Measurements from ENCODE around the gene KIF5C.

KIF5C gene

GRCh38 chr2:148978706-148979105 lies 103.7 kb downstream of the KIF5C start:
- Histone ChIP-seq H3K27me3 (ENCODE audit: insufficient read depth, poor library complexity, severe bottlenecking) (no peaks in the 10 kb centered on the region), H3K4me3 (replicated peaks; ENCODE audit: insufficient read depth, low read length) (no peak overlapping the region), H3K27ac (replicated peaks) (no peak overlapping the region)
- peak; percentile 26 to 40 for DNase-seq (ENCODE audit: low read depth in 1 of 2, low spot score in 1 of 2)
- no peak for TF ChIP-seq CTCF (IDR thresholded peaks at IDR 0.05; ENCODE audit: insufficient read depth, low read length)
- TF ChIP-seq GABPA (IDR thresholded peaks at IDR 0.05; ENCODE audit: low read depth): no peak
- no peak for TF ChIP-seq POLR2AphosphoS5 (IDR thresholded peaks at IDR 0.05; ENCODE audit: low read depth)
- no peak for TF ChIP-seq REST (IDR thresholded peaks at IDR 0.05; ENCODE audit: insufficient replicate concordance, low read depth)
- TF ChIP-seq SPI1 (IDR thresholded peaks at IDR 0.05; ENCODE audit: borderline replicate concordance, low read depth): no peak

- no peak overlapping the region for H3K27ac ChIP-seq (replicated peaks)
These were observed 104.3 kb downstream of the KIF5C start for GRCh38 chr2:148979164-148979918.

More at GRCh38 chr2:148979164-148979918, 104.3 kb downstream of the KIF5C start:
- TF ChIP-seq CTCF (IDR thresholded peaks at IDR 0.05; ENCODE audit: insufficient read depth, low read length): no peak
- no peak for TF ChIP-seq GABPA (IDR thresholded peaks at IDR 0.05; ENCODE audit: low read depth)
- no peak for TF ChIP-seq SPI1 (IDR thresholded peaks at IDR 0.05; ENCODE audit: borderline replicate concordance, low read depth)
- TF ChIP-seq REST (IDR thresholded peaks at IDR 0.05; ENCODE audit: insufficient replicate concordance, low read depth): no peak
- no peak for TF ChIP-seq POLR2AphosphoS5 (IDR thresholded peaks at IDR 0.05; ENCODE audit: low read depth)
- DNase-seq (ENCODE audit: low read depth in 1 of 2, low spot score in 1 of 2): no peak
- Histone ChIP-seq H3K4me3 (replicated peaks; ENCODE audit: insufficient read depth, low read length) (no peak overlapping the region), H3K27me3 (ENCODE audit: insufficient read depth, poor library complexity, severe bottlenecking) (no peaks in the 10 kb centered on the region)
